HG03159 (cell line): ENCODE data around the gene NUP62.
"Not testable (repeated sequence)": the region's sequence is repeated elsewhere in the genome, so short reads cannot be mapped to it uniquely, and the experiment has no call there.

Experiments used
- ATAC-seq: cut with Tn5 transposase; IDR thresholded peaks from one replicate; pipeline ENCODE4 v1.9.1; 2021; ENCODE audit warnings: mild to moderate bottlenecking, moderate library complexity; ENCODE audit not compliant: unreplicated experiment

NUP62 gene

GRCh38 chr19:49929121-49929610 is at the start of gene NUP62, which contains the start of gene ATF5:
Gene NUP62, minus strand, starts transcription at chr19:49929504. Its CDS starts 19,697 bp downstream, at chr19:49909807.
Gene ATF5, plus strand, starts transcription at chr19:49929205. Its CDS starts 1,646 bp downstream, at chr19:49930851.
- peak; percentile 54 for ATAC-seq

GRCh38 chr19:49978324-49978723 is 49.0 kb upstream of the NUP62 start:
- ATAC-seq: no peak

DNA sequence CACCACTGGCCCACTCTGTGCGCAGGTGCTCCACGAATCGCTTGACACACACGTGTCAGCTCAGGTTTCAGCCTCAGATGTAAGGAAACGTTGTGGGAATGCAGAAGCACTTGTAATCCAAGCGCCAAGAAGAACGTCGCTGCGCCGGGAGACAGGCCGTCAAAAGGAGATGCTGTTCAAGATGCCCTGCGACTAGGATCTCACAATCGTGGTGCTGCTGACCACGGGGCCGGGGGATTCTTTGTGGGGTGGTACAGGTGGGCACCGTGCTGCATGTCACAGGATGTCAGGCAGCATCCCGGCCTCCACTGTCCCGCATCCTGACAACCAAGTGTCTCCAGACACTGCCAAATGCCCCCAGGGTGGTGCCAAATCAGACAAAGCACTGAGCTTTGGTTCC is 48.6 kb upstream of the NUP62 start:
- no peak for ATAC-seq

DNA sequence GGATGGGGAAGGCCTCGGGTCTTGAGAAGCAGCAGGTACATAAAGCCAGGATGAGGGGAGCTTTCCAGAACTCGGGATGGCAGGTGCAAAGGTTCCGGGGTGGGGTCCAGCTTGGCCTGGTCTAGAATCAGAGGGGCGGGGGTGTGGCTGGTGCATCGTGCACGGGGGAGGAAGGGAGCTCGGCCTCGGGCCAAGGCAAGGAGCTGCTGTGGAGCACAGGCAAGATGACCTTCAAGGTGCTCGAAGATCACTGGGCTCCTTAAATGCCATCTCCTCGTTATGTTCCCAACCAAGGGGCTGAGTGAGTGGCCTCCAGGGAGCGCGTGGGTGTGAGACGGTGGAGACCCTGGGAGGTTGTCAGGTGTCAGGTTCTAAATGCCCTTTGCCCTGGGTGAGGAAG is 47.8 kb upstream of the NUP62 start:
- no peak for ATAC-seq

DNA sequence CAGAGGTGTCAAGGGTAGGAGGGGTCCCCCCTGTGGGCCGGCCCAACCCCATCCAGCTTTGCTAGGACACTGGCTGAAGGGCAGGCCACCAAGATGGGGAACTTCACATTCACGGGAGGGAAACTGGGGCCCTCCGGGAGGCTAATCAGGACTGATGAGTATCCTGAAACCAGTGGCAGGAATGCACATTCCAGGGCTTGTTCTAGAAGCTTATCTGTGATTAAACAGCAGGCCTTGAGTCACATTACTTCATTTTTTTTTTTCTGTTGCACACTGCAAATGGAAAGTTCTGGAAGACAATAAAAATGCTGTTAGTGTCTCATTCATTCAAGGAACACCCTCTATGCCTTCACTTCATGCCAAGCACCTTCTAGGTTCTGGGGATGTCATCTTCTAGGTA is 47.2 kb upstream of the NUP62 start:
- no peak for ATAC-seq

DNA sequence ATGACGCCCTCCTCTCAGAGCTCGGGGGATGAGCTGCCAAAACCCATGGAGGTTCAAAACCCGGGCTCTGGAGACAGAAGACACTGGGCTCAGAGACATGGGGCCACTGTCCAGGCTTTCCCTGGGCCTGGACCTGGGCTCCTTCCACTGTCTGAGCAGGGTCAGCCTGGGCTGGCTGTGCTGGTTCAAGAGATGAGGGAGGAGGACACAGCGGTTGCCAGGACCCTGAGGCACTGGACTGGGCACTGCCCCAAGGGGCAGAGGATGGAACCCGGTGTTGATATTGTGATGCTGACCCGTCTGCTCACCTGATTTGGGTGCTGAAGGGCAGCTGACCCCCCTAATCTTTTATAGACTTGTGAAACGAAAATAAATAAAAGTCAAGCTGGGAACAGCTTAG is 45.7 kb upstream of the NUP62 start:
- no peak for ATAC-seq

DNA sequence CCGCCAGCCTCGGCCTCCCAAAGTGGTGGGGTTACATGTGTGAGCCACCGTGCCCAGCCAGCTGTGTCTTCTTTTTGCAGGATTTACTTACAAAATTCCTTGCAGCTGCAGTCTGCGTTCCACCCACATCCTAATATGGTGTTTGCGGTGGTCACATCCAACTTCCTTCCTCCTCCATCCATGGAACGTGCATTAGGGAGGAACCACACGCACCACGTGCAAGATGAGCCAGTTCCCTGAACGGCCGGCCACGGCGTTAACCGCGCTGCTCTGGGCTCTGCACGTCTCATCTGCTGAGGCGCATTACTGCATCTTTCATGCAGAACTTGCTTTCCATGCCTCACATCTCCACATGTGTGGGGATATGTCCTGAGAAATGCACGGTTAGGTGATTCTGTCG is 44.7 kb upstream of the NUP62 start:
- no peak for ATAC-seq

GRCh38 chr19:49972841-49973240 is 43.5 kb upstream of the NUP62 start:
- ATAC-seq: no peak

DNA sequence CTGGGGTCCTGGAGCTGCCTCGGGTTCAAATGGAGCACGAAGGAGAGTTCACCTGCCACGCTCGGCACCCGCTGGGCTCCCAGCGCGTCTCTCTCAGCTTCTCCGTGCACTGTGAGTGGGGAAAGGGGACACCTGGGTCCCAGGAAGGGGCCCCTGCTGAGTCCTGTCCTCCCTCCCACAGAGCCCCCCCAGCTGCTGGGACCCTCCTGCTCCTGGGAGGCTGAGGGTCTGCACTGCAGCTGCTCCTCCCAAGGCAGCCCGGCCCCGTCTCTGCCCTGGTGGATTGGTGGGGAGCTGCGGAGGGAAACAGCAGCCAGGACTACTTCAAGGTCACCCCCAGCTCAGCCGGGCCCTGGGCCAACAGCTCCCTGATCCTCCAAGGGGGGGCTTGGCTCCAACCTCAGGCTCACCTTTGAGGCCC is 42.7 kb upstream of the NUP62 start:
- no peak for ATAC-seq

GRCh38 chr19:49969355-49969754 is 40.1 kb upstream of the NUP62 start:
- ATAC-seq: not testable (repeated sequence)

GRCh38 chr19:49968279-49968922 is 39.1 kb upstream of the NUP62 start:
- no peak for ATAC-seq

DNA sequence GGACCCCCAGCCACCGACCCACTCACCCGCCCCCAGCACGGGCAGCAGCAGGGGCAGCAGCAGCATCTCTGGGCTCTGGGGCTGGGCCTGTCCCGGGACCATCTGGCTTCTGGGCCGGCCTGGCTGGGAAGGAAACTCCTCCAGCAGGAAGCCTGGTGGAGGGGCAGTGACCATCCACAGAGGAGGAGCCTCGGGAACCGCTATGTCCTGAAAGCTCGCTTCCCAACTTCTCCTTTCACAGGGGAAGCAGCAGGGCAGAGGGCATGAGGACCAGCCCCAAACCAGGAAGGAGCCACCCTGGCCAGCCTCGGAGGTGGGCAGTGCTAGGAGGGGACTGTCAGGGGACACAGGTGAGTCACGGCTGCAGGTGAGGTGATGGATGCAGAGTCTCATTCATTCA is 31.7 kb upstream of the NUP62 start, which contains the start of gene SIGLEC11:
SIGLEC11 (minus strand) TSS at position 193 of the 400 bp plus-strand sequence; CDS start at position 102, 91 bp downstream.
- not testable (repeated sequence) for ATAC-seq

DNA sequence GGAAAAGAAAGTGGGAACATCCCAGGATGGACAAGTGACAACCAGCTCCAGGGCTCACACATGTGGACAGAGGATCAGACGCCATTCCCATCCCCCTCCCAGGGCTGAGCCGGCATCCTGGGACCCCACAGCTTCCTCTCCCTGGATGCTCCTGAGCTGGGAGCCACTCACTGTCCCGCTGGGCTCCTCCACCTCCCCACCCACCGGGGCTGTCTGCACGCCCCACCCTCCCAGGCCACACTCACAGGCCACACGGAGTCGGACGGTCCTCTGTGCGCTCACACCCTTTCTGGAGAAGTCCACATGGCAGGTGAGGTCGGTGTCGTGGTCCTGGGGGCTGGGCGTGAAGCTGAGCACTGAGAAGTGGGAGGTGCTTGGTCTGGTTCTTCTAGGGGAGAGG is 30.6 kb upstream of the NUP62 start:
- ATAC-seq: not testable (repeated sequence)

GRCh38 chr19:49958596-49958995 is 29.3 kb upstream of the NUP62 start:
- ATAC-seq: not testable (repeated sequence)

DNA sequence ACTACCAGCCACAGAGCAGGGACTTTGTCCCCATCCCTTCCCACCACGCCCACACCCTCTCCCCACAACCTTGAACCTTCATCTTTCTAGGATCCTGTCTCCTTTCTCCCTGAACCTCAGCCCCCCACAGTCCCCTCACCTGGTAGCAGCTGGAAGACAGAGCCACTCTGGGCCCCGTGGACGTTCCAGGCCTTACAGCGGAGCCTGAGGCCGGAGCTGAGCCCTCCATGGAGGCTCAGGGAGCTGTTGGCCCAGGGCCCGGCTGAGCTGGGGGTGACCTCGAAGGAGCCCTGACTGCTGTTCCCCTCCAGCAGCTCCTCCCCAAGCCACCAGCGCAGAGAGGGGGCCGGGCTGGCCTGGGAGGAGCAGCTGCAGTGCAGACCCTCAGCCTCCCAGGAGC is 28.8 kb upstream of the NUP62 start:
- ATAC-seq: not testable (repeated sequence)

- no peak for ATAC-seq
Measured at GRCh38 chr19:49957262-49957915, 28.1 kb upstream of the NUP62 start.

GRCh38 chr19:49956115-49956495 is 26.8 kb upstream of the NUP62 start:
- no peak for ATAC-seq

DNA sequence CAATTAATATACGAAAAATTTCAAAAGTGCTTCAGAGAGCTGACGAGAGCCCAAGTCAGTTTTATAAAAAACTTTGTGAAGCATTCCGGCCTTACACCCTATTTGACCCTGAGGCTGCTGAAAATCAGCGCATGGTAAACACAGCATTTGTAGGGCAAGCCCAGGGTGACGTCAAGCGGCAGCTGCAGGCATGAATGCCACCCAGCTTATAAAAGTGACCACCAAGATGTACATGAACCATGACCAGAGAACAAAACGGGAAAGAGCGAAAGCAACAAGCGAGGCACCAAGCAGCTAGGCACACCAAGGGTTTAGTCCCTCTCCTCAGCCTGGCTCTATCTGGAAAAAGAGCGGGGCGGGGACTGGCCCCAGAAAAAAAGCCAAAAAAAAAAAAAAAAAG is 25.6 kb upstream of the NUP62 start:
- no peak for ATAC-seq

DNA sequence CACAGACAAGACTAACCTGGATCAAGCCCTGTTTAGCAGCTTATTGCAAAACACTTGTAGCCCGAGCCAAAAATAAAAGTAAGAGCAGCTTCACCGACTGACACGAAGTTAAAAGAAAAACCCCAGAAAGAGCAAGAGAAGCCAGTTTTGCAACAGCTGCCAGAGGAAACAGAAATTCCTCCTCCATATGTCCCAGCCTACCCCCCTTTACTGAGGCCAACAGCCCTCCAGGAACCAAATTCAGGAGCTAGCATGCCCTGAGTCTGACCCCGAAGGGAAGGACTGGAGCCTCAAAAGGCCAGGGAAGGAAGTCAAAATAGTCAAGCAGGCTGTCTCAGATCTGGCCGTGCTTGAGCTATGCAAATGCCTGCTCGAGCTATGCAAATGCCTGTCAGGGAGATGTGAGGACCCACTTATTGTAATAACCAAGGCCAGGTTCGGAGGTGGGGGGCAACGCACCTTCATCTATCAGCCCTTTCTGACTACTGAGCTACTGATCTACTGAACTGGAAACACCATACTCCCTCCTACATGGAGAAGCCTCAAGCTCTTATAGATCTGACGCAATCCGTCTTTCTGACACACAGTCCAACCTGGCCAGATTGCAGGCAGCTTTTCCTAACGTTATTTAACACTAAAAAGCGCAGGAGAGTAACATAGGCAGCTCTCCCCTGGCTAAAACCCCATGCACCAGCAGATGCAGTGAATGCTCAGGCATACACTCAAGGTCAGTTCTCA is 25.0 kb upstream of the NUP62 start:
- no peak for ATAC-seq

DNA sequence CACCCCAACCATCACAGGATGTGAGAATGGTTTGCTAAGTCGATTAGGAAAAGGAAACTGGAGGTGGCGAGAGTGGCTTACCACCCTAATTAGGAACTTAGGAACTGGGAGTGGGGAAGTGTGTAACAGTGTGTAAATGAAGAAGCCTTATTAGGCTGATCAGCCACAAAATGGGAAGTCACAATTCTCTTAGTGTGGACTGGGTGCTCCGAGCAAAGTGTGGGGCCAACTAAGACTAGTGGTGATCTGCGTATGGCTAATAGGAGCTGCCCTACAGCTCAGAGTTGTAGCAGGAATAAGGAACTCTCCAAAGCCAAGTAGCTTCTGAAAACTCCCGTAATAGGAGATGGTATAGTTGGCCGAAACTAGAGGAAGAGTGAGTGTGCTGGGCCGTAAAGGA is 24.1 kb upstream of the NUP62 start:
- ATAC-seq: no peak

DNA sequence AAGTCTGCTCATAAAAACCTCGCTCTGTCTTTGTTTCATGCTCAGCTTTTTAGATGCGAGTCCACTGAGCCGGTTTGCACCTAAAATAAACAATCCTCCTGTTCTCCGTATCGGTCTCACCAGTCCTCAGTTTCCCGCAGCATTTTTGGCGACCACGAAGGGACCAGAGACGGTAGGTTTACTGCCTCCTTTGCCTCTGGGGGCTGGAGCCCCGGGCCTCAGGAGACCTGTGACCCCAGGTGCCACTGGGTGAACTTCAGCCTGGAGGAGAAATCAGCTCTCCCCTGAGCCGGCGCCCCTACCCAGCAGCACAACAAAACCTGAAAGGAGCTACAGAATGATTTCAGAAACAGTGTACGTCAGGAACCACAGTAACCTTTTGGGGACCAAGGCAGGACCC is 23.6 kb upstream of the NUP62 start:
- ATAC-seq: no peak

DNA sequence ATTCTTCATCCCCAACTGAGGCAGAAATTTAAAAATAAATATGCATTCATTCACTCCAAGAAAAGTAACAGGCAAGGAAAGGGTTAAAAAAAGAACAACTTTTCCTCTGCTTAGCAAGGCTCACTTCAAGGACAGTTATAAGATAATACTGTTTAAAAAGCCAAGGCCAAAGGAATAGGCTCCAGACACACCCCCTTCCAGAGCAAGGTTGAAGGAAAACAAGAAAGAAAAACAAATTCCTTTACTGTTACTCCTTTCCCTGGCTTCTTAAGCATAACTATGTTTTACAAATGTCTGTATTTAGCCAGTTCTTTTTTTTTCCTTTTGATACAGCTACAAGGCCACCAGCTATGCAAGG is 23.2 kb upstream of the NUP62 start:
- no peak for ATAC-seq
